Measurements from ENCODE around the gene GPALPP1.
A peak's percentile ranks its signal among the peaks of the same experiment; 100 is the strongest.
"Not testable (repeated sequence)": the region's sequence is repeated elsewhere in the genome, so short reads cannot be mapped to it uniquely, and the experiment has no call there.

The GPALPP1 gene

GRCh38 chr13:45007823-45008222 lies 18.5 kb downstream of the GPALPP1 start:
- no peak for DNase-seq

- no peak for DNase-seq
Measured at GRCh38 chr13:45011198-45011597, 21.9 kb downstream of the GPALPP1 start.

GRCh38 chr13:45015300-45015699 lies 26.0 kb downstream of the GPALPP1 start:
- DNase-seq, result no peak

- no peak for DNase-seq
Measured at GRCh38 chr13:45016792-45017425, 27.6 kb downstream of the GPALPP1 start.

- DNase-seq, result not testable (repeated sequence)
Measured at GRCh38 chr13:45019981-45020380, 30.6 kb downstream of the GPALPP1 start.

- no peak for DNase-seq
Measured at GRCh38 chr13:45021250-45021649, 31.9 kb downstream of the GPALPP1 start.

- DNase-seq, result no peak
Measured at GRCh38 chr13:45024847-45025246, 35.5 kb downstream of the GPALPP1 start.

- DNase-seq, result no peak
Measured at GRCh38 chr13:45034342-45034741, 45.0 kb downstream of the GPALPP1 start.

- no peak for DNase-seq
Measured at GRCh38 chr13:45036206-45036605, 46.9 kb downstream of the GPALPP1 start.

- no peak for DNase-seq
Measured at GRCh38 chr13:45040173-45040572, 50.8 kb downstream of the GPALPP1 start.

- no peak for DNase-seq
Measured at GRCh38 chr13:45040622-45041021, 51.3 kb downstream of the GPALPP1 start.

GRCh38 chr13:45042539-45042938 lies 53.2 kb downstream of the GPALPP1 start:
- DNase-seq, result no peak

- DNase-seq, result no peak
Measured at GRCh38 chr13:45046445-45046844, 57.1 kb downstream of the GPALPP1 start.

GRCh38 chr13:45047394-45048310 lies 58.3 kb downstream of the GPALPP1 start:
- peak; percentile 94 for DNase-seq

GRCh38 chr13:45048890-45049407 lies 59.6 kb downstream of the GPALPP1 start:
- DNase-seq, result no peak

GRCh38 chr13:45049478-45049877 lies 60.1 kb downstream of the GPALPP1 start:
- no peak for DNase-seq

- DNase-seq, result no peak
Measured at GRCh38 chr13:45051315-45051714, 62.0 kb downstream of the GPALPP1 start.

GRCh38 chr13:45055198-45055901 lies 66.0 kb downstream of the GPALPP1 start:
- peak; percentile 24 for DNase-seq

- DNase-seq, result peak; percentile 93
Measured at GRCh38 chr13:45055902-45056648, 66.7 kb downstream of the GPALPP1 start.

GRCh38 chr13:45060062-45060461 lies 70.7 kb downstream of the GPALPP1 start:
- DNase-seq, result no peak

GRCh38 chr13:45063261-45063860 lies 74.0 kb downstream of the GPALPP1 start:
- DNase-seq, result no peak

GRCh38 chr13:45063889-45064288 lies 74.6 kb downstream of the GPALPP1 start:
- not testable (repeated sequence) for DNase-seq
